ENCODE results near the gene RPL18A. TPM values are rescaled to one million over a fixed set of nuclear protein-coding genes. Genes with fewer than 3 reads are reported as not detected.

Gene RPL18A
- total RNA-seq, 1 experiment from 2014 or later = 2,837 TPM

DNA sequence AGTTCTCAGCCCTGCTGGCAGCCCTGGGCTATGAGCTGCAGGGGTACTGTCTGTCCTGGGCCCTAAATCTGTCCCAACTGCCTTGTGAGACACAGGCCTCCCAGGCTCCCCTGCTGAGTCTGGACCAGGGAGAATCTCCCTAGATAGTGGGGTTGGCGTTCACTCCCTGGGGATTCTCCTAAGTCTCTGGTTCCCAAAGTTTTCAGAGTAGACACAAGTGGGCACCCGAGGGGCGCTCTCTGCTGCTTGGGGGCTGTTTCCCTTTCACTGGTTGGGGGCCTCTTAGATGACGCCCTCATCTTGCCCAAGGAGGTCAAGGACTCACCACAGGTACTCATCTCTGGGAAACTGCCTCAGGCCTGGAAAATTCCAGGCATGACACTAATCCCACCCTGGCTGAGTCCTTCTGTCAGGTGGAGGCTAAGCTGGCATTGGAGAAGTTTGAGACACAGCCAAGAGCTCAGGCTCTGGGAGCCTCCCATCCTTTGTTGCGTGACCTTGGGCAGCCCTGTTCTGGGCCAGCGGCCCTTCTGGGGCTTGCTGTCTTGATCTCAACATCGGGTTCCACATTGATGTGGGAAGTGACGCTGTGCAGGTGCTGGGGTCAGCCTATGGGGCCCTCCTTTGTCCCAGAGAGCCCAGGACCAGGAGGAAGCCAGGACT is 3.9 kb downstream of the RPL18A start:
- Histone ChIP-seq H2BK120ac (ENCODE audit: low read depth, low read length, poor library complexity, severe bottlenecking) (no peak overlapping the region), H2AK5ac (ENCODE audit: insufficient read length, low read length) (no peak overlapping the region), H3K4me2 (ENCODE audit: insufficient read depth, insufficient read length, low read length) (no peak overlapping the region), H3K9me3 (ENCODE audit: control insufficient read depth, low read depth, low read length) (no peaks in the 10 kb centered on the region), H2BK20ac (ENCODE audit: low read depth, low read length, poor library complexity, severe bottlenecking) (no peak overlapping the region), H3K27me3 (ENCODE audit: insufficient read depth, low read length) (no peaks in the 10 kb centered on the region), H3K4ac (ENCODE audit: low read depth, low read length) (no peak overlapping the region), H4K20me1 (ENCODE audit: control insufficient read depth, insufficient read depth, insufficient read length) (no peaks in the 10 kb centered on the region), H3K18ac (ENCODE audit: insufficient read length, low read depth, low read length) (no peak overlapping the region), H3K9ac (ENCODE audit: extremely low read depth, insufficient read length, low read length) (no peak overlapping the region), H3K14ac (ENCODE audit: insufficient read depth, low read length) (no peak overlapping the region), H3K79me1 (ENCODE audit: insufficient read depth, low read depth, low read length, poor library complexity, severe bottlenecking) (peaks cover 7% of the 10 kb centered on the region), H3K79me2 (ENCODE audit: insufficient read depth, low read length) (peaks cover 16% of the 10 kb centered on the region; the same call in 1 of the 2 replicates), H3K4me1 (ENCODE audit: insufficient read depth, low read length) (no peaks in the 10 kb centered on the region; the same call in 1 of the 2 replicates), H3T11ph (ENCODE audit: low read length) (no peak overlapping the region), H3K23ac (ENCODE audit: insufficient read length, low read depth, low read length) (no peak overlapping the region), H2BK12ac (ENCODE audit: insufficient read length, low read depth, low read length) (no peak overlapping the region), H2BK15ac (ENCODE audit: low read depth, low read length) (no peak overlapping the region), H2AFZ (ENCODE audit: low read length) (no peak overlapping the region), H2BK5ac (ENCODE audit: insufficient read length, low read length) (no peak overlapping the region), H4K91ac (ENCODE audit: insufficient read length, low read depth, low read length) (no peak overlapping the region), H4K5ac (ENCODE audit: insufficient read length, low read depth, low read length) (no peak overlapping the region), H3K56ac (ENCODE audit: insufficient read length, low read depth, low read length) (no peak overlapping the region), H3K27ac (ENCODE audit: insufficient read length, low read depth, low read length) (no peak overlapping the region), H3K23me2 (ENCODE audit: insufficient read length, low read depth, low read length, poor library complexity, severe bottlenecking) (peaks cover 4% of the 10 kb centered on the region), H4K8ac (replicated peaks; ENCODE audit: insufficient read length, low read depth, low read length) (no peak overlapping the region)
- peaks cover 0 to 2% of the 10 kb centered on the region in 2 experiments; a peak in 2 of 5 replicates for H3K9me3 Mint-ChIP-seq
- no CpG with 5 or more reads among the region's 8 CpGs for WGBS (ENCODE audit: extremely low coverage, insufficient read length, low lambda C conversion rate)
- H3K27ac Mint-ChIP-seq = peak overlapping the region; percentile 49 to 88 (median 87); a peak in 4 of 7 replicates
- peaks cover 18 to 37% of the 10 kb centered on the region in 2 experiments for H3K4me1 Mint-ChIP-seq
- H3K36me3 Mint-ChIP-seq (ENCODE audit: insufficient read depth in 1 of 3, low read depth in 3 of 3) = peaks cover 40 to 64% (median 51%) of the 10 kb centered on the region in 3 experiments
- TF ChIP-seq, protein P1, sequence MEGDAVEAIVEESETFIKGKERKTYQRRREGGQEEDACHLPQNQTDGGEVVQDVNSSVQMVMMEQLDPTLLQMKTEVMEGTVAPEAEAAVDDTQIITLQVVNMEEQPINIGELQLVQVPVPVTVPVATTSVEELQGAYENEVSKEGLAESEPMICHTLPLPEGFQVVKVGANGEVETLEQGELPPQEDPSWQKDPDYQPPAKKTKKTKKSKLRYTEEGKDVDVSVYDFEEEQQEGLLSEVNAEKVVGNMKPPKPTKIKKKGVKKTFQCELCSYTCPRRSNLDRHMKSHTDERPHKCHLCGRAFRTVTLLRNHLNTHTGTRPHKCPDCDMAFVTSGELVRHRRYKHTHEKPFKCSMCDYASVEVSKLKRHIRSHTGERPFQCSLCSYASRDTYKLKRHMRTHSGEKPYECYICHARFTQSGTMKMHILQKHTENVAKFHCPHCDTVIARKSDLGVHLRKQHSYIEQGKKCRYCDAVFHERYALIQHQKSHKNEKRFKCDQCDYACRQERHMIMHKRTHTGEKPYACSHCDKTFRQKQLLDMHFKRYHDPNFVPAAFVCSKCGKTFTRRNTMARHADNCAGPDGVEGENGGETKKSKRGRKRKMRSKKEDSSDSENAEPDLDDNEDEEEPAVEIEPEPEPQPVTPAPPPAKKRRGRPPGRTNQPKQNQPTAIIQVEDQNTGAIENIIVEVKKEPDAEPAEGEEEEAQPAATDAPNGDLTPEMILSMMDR (conservative IDR thresholded peaks at IDR 0.05) = no peak
- H3K4me3 Mint-ChIP-seq = peak overlapping the region; percentile 14 to 23; a peak in 1 of 5 replicates
- H3K27me3 Mint-ChIP-seq (ENCODE audit: low read depth) = peaks cover 12% of the 10 kb centered on the region
- DNase-seq = no peak

All from H9 (cell line).